ENCODE measurements around the gene PATL1. TPM values are rescaled to one million over a fixed set of nuclear protein-coding genes. Genes with fewer than 3 reads are reported as not detected.
A peak's percentile ranks its signal among the peaks of the same experiment; 100 is the strongest.

PATL1 gene
- total RNA-seq (10 to 100 TPM; 14.4 to 33.3 (median 24.8) TPM), polyA plus RNA-seq (10 to 100 TPM in 1 of 2 donors, 1 to 10 TPM in 1; 9.3 to 23.9 TPM)
- long read RNA-seq, donor 1, full-length matches to known transcripts = 2 of 3 reads
- long read RNA-seq, donor 1, partial matches to known transcripts = 1 of 3 reads
- long read RNA-seq, donor 1, other reads (novel, unspliced or antisense) = 0 of 3 reads
- long read RNA-seq, donor 2, full-length matches to known transcripts = 3 of 7 reads
- long read RNA-seq, donor 2, partial matches to known transcripts = 4 of 7 reads
- long read RNA-seq, donor 2, other reads (novel, unspliced or antisense) = 0 of 7 reads
- long read RNA-seq, donor 3, partial matches to known transcripts = 2 of 4 reads
- long read RNA-seq, donor 3, other reads (novel, unspliced or antisense) = 2 of 4 reads

GRCh38 chr11:59668950-59669610 lies at the start of gene PATL1:
TSS of gene PATL1 (minus strand) at chr11:59669037. CDS start at chr11:59668895, 142 bp downstream.
- Histone ChIP-seq H3K36me3 (peaks cover 0 to 30% (median 27%) of the 10 kb centered on the region in 9 donors), H3K9me3 (no peaks in the 10 kb centered on the region), H3K4me3 (peak within 1 kb of the TSS; percentile 71 to 99 (median 90)), H3K4me1 (peaks cover 6 to 41% (median 20%) of the 10 kb centered on the region in 12 donors), H3K27ac (peak within 1 kb of the TSS; percentile 82 to 99 (median 94)), H3K27me3 (no peaks in the 10 kb centered on the region)
- ATAC-seq (peak; percentile 97 to 99 (median 98)), DNase-seq (peak; percentile 99 to 100 (median 100))
- WGBS, 4 donors = 0% methylated on average over 18 to 68 of the region's 68 CpGs
- no peak for TF ChIP-seq CTCF (IDR thresholded peaks at IDR 0.05)
- TF ChIP-seq POLR2A (IDR thresholded peaks at IDR 0.05) = peak; percentile 9 to 89
- intact Hi-C loops (cut with DNase I) = loop anchor here in 6 of 10 donors (2.0 to 10.0 kb wide), 11 partner anchors 52 to 524 kb away; partner anchors contain the start of genes OSBP (in 4 of the 6) and FAM111A (in 1 of the 6)

- WGBS, 4 donors = 62 to 70% (median 63%) methylated on average over 3 of the region's 3 CpGs
Measured at GRCh38 chr11:59716051-59716450, 47.2 kb upstream of the PATL1 start.

GRCh38 chr11:59713745-59714144 lies 44.9 kb upstream of the PATL1 start, which contains the start of gene OR10V1:
TSS of gene OR10V1 (minus strand) at chr11:59713845. CDS start at chr11:59713845, 0 bp downstream.
- Histone ChIP-seq H3K9me3 (no peaks in the 10 kb centered on the region), H3K27me3 (peaks cover 0 to 8% (median 0%) of the 10 kb centered on the region in 9 donors), H3K27ac (no peak within 1 kb of the TSS), H3K4me1 (no peaks in the 10 kb centered on the region), H3K36me3 (no peaks in the 10 kb centered on the region), H3K4me3 (no peak within 1 kb of the TSS)
- no peak for DNase-seq
- TF ChIP-seq CTCF (IDR thresholded peaks at IDR 0.05) (no peak), POLR2A (IDR thresholded peaks at IDR 0.05) (no peak)
- no peak for ATAC-seq
- 82 to 94% (median 83%) methylated on average over 2 of the region's 2 CpGs for WGBS, 4 donors
- intact Hi-C loops (cut with DNase I) = no loop called here

More at GRCh38 chr11:59716051-59716450, 47.2 kb upstream of the PATL1 start:
- no peak for DNase-seq
- Histone ChIP-seq H3K36me3 (no peaks in the 10 kb centered on the region), H3K27me3 (peaks cover 0 to 8% (median 0%) of the 10 kb centered on the region in 9 donors), H3K4me1 (no peaks in the 10 kb centered on the region), H3K9me3 (no peaks in the 10 kb centered on the region), H3K27ac (no peak overlapping the region), H3K4me3 (no peak overlapping the region)
- intact Hi-C loops (cut with DNase I) = no loop called here
- no peak for ATAC-seq
- TF ChIP-seq POLR2A (IDR thresholded peaks at IDR 0.05) = no peak
- no peak for TF ChIP-seq CTCF (IDR thresholded peaks at IDR 0.05)
